Astrocyte of the spinal cord (primary cell): Measurements from ENCODE around the gene SDR9C7.

Source experiments
- DNase-seq: peaks from one replicate; pipeline ENCODE4 v3.0.0; 2011; ENCODE audit warnings: low read depth, low spot score
- H3K4me3 ChIP-seq: 2 replicates; pipeline ENCODE4 v1.5.1; 2011; ENCODE audit warnings: low read depth, mild to moderate bottlenecking, low read length, moderate library complexity
- CTCF ChIP-seq: IDR thresholded peaks from 2 replicates; pipeline ENCODE4 v1.5.1; 2012; ENCODE audit warnings: low read depth, mild to moderate bottlenecking, low read length, inconsistent platforms
- in situ Hi-C: cut with HindIII; loops from 2 replicates; pipeline ENCODE4 v1.10.0; 2017; ENCODE audit warnings: low sequenced_read_pairs

Gene SDR9C7

GRCh38 chr12:56935157-56935556 is 949 bp upstream of the SDR9C7 start:
- no peak for TF ChIP-seq CTCF
- DNase-seq: no peak
- no peak overlapping the region for H3K4me3 ChIP-seq
- in situ Hi-C loops: no loop called here

GRCh38 chr12:56932867-56933266 is 1.3 kb downstream of the SDR9C7 start:
- no peak for DNase-seq
- in situ Hi-C loops: no loop called here

GRCh38 chr12:56932146-56932545 is 2.1 kb downstream of the SDR9C7 start:
- no peak for DNase-seq
- TF ChIP-seq CTCF: no peak
- in situ Hi-C loops: no loop called here
- H3K4me3 ChIP-seq: no peak overlapping the region

More at GRCh38 chr12:56932867-56933266, 1.3 kb downstream of the SDR9C7 start:
- H3K4me3 ChIP-seq: no peak overlapping the region
- no peak for TF ChIP-seq CTCF

- peak; percentile 27 for DNase-seq
These were observed 2.7 kb downstream of the SDR9C7 start for GRCh38 chr12:56931474-56931978.

GRCh38 chr12:56930241-56930640 is 4.0 kb downstream of the SDR9C7 start:
- no peak for TF ChIP-seq CTCF
- H3K4me3 ChIP-seq: no peak overlapping the region
- DNase-seq: no peak
- in situ Hi-C loops: no loop called here

More at GRCh38 chr12:56931474-56931978, 2.7 kb downstream of the SDR9C7 start:
- in situ Hi-C loops: no loop called here
- H3K4me3 ChIP-seq: no peak overlapping the region
- TF ChIP-seq CTCF: no peak

- DNase-seq: no peak
- TF ChIP-seq CTCF: no peak
- no peak overlapping the region for H3K4me3 ChIP-seq
- in situ Hi-C loops: no loop called here
These were observed 4.4 kb downstream of the SDR9C7 start for GRCh38 chr12:56929780-56930179.

- no peak for TF ChIP-seq CTCF
- H3K4me3 ChIP-seq: no peak overlapping the region
- in situ Hi-C loops: no loop called here
- DNase-seq: no peak
These were observed 5.9 kb downstream of the SDR9C7 start for GRCh38 chr12:56928262-56928661.
